HTERT RPE-1 (cell line): ENCODE data around the gene ENPP7.

Experiments
- in situ Hi-C: fragments of 300-500 bp; cut with MboI; formaldehyde crosslinking; loops from 4 replicates; pipeline ENCODE4 v1.14.3; 2020; ENCODE audit warnings: low sequenced_read_pairs

The ENPP7 gene

DNA sequence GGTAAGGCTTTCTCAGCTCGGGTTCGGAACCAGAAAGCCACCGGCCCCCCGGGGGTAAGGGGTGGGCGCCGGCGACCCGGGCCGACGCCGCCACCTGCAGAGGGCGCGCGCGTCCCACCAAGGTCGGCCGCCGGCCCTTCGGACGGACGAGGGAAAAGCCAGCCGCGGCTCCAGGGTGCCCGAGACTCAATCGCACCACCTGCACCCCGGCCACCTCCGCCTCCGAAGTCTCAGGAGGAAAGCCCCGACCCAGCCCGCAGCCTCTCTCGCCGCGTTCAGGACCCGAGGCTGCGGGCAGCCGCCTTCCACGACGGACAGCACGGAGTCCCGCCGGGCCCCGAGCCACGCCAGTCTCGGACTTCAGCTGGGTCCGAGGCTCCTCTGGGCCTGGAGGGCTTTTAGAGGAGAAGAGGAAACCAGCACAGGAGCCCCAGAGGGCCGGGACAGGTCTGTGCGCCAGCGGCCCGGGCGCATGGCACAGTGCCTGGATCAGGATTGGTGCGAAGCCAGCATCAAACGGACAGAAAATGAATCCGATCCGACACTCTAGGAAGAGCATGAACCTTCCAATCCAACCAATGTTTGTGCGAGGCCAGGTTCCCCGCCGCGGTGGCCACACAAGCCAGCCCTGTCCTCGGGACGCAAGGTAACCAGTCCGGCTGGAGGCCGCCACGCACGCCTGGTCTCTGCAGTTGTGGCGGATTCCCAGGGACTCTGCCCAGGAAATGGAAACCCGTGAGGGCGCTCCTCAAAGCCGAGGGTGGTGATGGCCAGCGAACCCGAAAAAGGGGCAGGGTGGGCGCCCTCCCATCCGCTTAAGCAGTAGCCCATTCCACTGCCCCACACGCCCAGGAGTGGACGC is 59.4 kb downstream of the ENPP7 start:
- in situ Hi-C loops, result no loop called here

DNA sequence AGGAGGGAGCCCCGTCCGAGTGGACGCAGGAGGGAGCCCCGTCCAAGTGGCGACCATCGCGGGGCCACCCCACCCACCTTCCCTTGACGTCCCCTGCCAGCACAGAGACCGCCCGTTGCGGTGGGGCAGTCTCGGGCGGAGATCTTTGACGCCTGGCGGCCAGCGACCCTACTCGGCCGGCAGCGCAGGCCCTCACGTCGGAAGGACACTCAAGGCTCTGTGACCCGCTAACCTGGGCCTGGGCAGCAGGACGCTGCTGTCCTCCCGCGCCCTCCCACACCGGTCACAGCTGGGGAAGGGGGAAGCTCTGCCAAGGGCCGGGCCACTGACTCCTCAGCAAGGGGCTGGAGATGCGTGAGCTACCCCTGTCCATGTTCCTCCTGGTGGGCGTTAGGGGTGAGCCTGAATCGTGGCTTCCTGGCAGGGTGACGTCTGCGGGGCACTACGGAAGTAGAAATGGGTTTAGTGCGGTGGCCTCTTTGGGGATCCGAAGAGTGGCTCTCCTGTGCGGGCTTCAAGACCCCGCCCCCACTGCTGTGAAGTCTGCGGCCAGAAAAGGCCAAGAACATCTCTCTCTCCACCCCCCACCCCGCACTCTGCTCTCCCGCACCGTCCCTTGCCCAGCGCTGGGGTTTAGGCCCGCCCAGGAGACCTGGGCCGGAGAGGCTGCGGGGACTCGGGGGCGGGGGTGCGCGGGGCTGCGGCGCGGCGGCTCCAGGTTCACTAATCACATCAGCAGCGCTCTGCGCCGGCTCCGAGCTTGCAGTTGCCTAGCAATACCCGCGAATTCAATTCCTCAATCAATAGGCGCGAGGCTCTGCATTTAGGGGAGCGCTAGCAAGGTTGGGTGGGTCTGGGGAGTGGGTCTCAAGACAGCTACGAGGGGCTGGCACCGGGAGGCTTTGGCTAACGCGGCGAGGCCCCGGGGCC is 60.3 kb downstream of the ENPP7 start:
- in situ Hi-C loops, result no loop called here

DNA sequence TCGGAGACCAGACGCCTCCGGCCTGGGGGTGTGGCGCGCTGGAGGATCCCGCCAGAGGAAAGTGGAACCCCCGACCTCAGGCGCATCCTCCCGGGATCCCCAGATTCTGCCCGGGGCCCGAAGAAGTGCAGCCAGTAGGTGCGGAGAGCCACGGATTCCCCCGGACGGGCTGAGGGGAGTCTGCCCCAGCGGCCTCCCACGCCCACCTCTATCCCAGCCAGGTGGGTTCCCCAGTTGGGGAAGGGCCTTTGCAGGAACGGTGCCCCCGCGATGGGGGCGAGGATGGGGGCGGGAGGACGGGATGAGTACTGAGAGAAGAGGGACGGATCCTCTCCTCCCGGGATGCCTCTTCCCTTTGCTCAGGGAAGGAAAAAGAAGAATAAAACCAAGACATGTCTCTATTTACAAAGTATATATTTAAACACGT is 61.0 kb downstream of the ENPP7 start:
- in situ Hi-C loops, result no loop called here
